GM21360 (cell line): ENCODE results near the gene CD8B.
"Not testable (repeated sequence)": the region's sequence is repeated elsewhere in the genome, so short reads cannot be mapped to it uniquely, and the experiment has no call there.

ENCODE experiments used
- ATAC-seq: cut with Tn5 transposase; IDR thresholded peaks from one replicate; pipeline ENCODE4 v1.9.1; 2021; ENCODE audit warnings: mild to moderate bottlenecking, moderate library complexity; ENCODE audit not compliant: unreplicated experiment

CD8B gene

GRCh38 chr2:86861628-86862379 lies at the start of gene CD8B:
CD8B (minus strand) TSS chr2:86861886; CDS start chr2:86861865, 21 bp downstream.
- ATAC-seq = not testable (repeated sequence)

DNA sequence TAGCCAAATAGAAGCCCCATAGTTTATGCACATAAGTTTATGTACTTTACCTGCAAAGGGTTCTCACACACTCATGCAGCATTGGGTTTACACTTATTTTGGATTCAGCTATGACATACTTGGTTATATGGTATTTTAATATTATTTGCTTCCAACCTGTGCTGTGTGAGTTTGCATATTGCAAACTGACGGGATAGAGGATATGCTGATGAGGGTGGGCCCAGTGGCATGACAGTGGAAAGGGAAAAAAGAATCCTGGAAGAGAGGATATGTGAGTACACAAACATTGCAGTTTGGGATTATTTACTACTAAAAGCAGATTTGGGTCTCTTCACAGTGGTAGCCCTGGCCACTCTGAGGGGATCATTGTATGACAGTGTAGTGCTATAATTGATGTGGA lies 44.2 kb upstream of the CD8B start:
- ATAC-seq = not testable (repeated sequence)

DNA sequence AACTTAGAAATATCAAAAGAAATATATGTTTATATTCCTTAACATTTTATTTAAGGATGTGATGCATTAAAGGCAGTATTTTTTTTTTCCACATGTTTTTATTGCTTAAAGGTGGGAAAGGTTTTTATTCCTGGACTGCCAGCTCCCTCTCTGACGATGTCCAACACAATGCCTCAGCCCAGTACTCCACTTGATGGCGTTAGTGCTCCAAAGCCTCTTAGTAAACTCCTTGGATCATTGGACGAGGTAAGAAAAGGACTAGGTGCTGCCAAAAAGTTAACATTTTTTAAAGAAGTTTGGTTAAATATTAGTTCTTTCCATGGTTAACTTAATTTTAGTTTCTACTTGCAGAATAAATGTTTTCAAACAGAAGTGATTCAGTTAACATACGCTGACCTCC lies 39.0 kb upstream of the CD8B start:
- ATAC-seq = not testable (repeated sequence)

DNA sequence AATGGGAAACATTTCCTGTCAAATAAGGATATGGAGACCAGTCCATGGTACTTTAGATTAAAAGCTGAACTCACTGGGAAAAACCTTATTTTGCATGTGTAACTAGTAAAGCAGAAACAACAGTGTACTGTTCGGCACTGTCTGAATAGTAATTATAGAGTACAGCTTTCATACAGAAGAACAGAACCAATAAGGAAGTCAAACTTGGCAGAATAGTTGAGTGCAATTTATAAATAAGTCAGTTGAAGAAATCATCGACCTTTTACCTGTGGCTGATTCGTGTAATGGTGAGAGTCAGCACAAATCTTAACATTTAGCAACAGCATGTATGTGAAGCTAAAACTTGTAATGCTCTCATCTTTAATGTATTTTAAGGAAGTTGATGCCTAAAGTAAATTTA lies 24.3 kb upstream of the CD8B start:
- ATAC-seq = not testable (repeated sequence)

DNA sequence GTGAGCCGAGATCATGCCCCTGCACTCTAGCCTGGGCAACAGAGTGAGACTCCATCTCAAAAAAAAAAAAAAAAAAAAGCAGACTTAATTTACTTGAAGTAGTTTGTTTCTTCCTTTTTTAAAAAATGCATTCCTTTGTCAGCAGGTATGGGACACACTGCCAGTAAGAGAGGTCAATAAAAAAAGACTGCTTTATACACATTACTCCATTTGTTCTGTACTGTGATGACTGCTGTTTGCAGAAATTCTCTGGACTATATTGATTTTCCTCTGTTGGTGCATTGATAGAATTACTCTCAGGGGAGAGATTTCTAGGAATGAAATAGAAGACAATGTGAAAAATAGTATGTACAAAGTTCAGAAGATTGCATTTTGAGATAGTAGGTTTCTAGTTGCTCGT lies 21.2 kb upstream of the CD8B start:
- not testable (repeated sequence) for ATAC-seq

DNA sequence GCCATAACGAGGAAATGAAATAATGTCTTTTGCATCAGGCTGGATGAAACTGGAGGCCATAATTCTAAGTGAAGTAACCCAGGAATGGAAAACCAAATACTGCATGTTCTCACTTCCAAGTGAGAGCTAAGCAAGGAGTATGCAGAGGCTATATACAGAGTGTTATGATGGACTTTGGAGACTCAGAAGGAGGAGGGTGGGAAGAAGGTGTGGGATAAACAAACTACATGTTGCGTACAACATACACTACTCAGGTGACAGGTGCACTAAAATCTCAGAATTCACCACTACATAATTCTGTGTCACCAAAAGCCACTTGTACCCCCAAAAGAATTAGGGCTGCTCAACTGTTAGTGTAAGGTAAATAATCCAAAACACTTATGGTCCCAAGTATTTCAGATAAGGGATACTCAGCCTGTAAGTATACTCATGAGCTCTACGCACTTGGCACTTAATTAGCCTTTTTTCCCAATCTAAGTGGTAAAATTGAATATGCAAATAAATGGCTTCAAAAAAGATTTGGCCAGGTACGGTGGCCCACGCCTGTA lies 20.5 kb upstream of the CD8B start:
- not testable (repeated sequence) for ATAC-seq

DNA sequence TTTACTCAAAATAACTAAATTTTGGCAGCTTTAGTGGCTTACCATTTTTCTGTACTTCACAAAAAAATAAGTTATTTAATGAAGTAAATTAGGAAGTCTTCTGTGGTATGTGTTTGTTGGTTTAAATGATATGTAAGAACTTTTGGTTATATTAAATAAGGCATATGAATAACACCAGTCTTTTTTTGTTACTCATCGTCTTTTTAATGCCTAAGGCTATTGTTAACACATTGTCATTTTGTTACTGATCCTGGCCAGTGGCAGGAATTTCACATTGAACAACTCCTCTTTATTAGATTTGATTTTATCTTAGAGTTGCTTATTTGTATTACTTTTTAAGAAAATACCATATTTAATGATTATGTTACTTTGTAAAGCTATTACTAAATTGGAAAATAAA lies 17.3 kb upstream of the CD8B start:
- ATAC-seq = not testable (repeated sequence)

- not testable (repeated sequence) for ATAC-seq
These were observed 9.3 kb upstream of the CD8B start for GRCh38 chr2:86870941-86871340.

DNA sequence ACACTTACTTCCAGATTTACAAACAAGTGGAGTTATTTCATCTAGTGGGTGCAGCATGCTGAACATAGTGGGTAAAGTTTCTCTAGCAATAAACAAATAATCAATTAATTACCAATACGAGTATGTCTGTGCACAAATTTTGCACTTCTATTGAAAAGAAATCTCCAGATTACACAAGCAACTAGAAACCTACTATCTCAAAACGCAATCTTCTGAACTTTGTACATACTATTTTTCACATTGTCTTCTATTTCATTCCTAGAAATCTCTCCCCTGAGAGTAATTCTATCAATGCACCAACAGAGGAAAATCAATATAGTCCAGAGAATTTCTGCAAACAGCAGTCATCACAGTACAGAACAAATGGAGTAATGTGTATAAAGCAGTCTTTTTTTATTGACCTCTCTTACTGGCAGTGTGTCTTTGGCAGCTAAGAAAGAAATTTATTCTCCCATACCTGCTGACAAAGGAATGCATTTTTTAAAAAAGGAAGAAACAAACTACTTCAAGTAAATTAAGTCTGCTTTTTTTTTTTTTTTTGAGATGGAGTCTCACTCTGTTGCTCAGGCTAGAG lies 7.3 kb upstream of the CD8B start:
- not testable (repeated sequence) for ATAC-seq

DNA sequence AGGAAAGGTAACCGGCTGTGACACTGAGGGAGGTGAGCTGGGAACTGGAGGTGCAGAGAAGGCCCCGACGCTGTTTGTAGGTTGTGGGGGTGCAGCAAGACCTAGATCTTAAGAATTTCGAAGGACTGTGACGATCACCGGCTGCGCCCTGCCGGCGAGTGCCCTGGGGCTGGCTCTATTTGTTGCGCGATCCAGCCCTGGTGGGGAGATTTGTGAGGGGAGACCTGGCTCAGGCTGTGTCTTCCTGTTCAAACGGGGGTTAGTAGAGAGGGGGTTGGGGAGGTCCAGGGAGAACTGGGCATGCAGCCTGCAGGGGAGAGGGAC lies 656 bp upstream of the CD8B start:
- ATAC-seq = not testable (repeated sequence)

DNA sequence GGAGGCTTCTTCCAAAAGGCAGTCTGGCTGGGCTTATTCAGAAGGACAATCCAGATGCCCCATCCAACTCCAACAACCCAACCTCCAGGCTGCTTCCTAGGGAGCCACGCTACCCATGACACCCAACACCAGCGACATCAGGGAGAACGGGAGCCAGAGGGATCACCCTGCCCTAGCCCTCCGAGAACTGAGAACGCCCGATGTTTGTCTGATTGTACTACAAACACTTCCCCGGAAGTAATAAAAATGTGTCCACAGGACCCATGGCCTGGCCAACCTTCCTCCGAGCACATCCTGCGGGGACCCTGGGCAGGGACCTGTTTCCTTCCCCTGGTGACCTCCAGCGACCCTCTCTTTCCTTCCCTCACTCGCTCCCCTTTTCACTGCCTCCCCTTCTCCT lies 511 bp downstream of the CD8B start:
- ATAC-seq = not testable (repeated sequence)

DNA sequence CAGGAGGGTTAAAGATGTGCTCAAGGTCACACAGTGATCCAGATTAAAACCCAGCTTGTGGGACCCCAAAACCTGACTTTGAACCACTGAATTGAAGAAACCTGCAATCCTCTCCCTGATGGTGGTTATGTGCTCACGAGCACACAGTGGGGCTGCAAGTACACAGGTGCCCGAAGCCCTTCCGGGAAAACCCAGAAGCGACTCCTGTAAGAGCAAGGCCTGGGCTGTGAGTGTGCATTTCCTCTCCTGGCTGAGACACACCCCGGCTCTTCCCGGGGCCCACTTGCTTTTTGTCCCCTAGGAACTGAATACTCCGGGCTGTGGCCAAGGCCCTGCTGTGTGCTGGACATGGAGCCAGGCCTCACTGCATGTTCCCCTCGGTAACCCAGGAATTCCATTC lies 1.1 kb downstream of the CD8B start:
- ATAC-seq = not testable (repeated sequence)

GRCh38 chr2:86857688-86858087 lies 4.0 kb downstream of the CD8B start:
- not testable (repeated sequence) for ATAC-seq

DNA sequence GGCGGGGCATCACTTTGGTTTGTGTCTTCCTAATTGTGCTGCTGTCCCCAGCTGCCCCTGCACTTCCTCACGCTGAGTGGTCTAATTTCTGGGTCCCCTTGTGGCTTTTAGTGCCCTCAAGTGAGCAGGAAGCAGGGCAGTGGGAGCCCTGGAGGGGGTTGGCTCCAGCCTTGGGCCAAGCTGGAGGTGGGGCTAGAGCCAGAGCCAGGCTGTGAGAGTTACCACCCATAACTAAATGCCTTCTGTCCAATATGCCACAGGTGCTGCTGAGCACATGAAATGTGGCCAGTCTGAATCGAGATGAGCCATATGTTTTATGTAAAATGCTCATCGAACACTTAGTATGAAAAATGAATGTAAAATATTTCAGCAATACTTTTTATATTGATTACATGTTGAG lies 5.2 kb downstream of the CD8B start:
- ATAC-seq = not testable (repeated sequence)

DNA sequence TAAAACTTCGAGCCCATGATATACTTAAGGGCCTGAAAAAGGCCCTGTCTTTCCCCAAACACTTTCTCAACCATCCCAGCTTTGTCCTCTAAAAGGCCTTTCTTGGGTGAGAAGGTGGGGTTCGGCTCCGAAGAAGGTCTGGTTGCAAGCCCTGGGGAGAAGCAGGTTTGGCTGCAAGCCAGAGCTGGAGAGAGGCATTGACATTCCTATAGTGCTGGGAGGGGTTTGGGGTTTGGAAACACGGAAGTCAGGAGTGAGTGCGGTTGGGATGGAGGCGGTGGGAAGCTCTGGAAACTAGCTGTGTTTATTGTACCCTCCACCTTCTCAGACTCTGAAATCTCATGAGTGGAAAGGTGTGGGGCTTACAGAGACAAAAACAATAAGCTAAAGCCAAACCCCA lies 5.7 kb downstream of the CD8B start:
- ATAC-seq = not testable (repeated sequence)

DNA sequence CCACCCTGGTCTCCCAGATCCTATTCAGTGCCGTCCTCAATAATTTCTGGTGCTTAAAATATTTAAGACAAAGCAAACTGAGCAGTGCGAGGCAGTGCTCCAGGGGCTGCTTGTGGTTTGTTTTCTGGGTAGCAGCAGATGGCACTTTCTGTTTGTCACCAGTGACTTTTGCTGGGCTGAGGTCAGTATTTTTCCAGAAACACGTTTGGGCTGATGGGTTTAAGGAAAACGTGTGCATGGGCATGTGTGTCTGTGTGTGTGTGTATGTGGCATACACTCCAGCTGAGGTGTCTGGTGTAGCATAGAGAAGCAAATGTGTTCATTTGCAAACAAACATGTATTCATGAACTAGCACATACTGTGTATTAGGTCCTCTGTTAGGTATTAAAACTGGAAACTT lies 10.1 kb downstream of the CD8B start:
- not testable (repeated sequence) for ATAC-seq

GRCh38 chr2:86842607-86843234 lies 19.0 kb downstream of the CD8B start:
- ATAC-seq = not testable (repeated sequence)

GRCh38 chr2:86841330-86841729 lies 20.4 kb downstream of the CD8B start:
- not testable (repeated sequence) for ATAC-seq

- not testable (repeated sequence) for ATAC-seq
These were observed 21.7 kb downstream of the CD8B start for GRCh38 chr2:86839871-86840548.

DNA sequence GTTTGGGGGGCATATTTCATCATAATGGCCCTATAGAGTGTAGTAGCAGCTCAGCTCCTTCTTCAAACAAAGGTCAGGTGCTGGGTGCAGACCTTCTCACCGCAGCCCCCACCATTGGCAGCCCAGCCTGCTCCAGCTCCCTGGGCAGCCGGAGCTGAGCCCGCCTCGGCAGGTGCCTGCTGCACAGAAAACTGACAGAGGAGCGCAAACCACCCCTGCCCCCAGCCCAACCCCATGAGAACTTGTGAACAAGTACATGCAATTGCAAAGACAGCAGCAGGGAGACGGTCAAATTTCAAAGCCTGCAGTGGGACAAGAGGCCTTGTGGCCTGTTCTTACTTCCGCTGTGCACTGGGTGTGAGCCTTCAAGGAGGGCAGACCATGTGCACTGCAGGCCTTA lies 22.2 kb downstream of the CD8B start:
- not testable (repeated sequence) for ATAC-seq

GRCh38 chr2:86837714-86838113 lies 24.0 kb downstream of the CD8B start:
- ATAC-seq = not testable (repeated sequence)
